ENCODE results near the gene PPP1R13B.

DNA sequence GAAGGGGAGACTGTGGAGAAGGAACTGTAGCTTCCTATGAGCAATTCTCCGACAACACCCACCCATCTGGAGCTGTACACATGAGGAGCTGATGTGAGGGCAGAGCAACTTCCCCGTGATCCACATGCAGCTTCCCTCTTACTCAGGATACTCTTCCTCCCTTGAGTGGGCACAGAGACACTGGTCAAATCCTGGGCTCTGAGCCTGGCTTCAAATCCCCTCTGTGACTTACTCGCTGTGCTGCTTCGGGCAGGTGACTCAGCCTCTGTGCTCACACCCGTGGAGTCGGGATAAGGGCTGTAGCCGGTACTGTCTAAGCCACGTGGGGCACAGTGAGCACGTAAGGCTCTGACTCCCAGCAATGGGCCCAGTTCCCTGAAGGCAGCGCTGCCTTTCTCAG lies 100.7 kb downstream of the PPP1R13B start:
- TF ChIP-seq, protein P1, sequence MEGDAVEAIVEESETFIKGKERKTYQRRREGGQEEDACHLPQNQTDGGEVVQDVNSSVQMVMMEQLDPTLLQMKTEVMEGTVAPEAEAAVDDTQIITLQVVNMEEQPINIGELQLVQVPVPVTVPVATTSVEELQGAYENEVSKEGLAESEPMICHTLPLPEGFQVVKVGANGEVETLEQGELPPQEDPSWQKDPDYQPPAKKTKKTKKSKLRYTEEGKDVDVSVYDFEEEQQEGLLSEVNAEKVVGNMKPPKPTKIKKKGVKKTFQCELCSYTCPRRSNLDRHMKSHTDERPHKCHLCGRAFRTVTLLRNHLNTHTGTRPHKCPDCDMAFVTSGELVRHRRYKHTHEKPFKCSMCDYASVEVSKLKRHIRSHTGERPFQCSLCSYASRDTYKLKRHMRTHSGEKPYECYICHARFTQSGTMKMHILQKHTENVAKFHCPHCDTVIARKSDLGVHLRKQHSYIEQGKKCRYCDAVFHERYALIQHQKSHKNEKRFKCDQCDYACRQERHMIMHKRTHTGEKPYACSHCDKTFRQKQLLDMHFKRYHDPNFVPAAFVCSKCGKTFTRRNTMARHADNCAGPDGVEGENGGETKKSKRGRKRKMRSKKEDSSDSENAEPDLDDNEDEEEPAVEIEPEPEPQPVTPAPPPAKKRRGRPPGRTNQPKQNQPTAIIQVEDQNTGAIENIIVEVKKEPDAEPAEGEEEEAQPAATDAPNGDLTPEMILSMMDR (IDR thresholded peaks at IDR 0.05), result no peak
- TF ChIP-seq POLR2AphosphoS5 (IDR thresholded peaks at IDR 0.05; ENCODE audit: low read depth, low read length), result no peak
